K562 (cell line): ENCODE data around the gene AKT3.

Source experiments
- CLOCK ChIP-seq: fragments of 250-450 bp; sonication (Bioruptor Pico); IDR thresholded peaks from 2 replicates; pipeline ENCODE4 v1.4.0; 2020; ENCODE audit warnings: mild to moderate bottlenecking, moderate library complexity, borderline replicate concordance
- CTCF ChIP-seq, 3 experiments: IDR thresholded peaks in 2 of 3; conservative IDR thresholded peaks in 1 of 3; 2 replicates each; pipeline ENCODE4 v1.5.1; 2011 to 2012; ENCODE audit warnings: low read length in 3 of 3, mild to moderate bottlenecking in 3 of 3, control low read depth in 2 of 3, improper control_type of control experiment in 1 of 3, inconsistent platforms in 1 of 3, low read depth in 1 of 3, mixed read lengths in 1 of 3, moderate library complexity in 1 of 3; ENCODE audit not compliant: insufficient read depth in 2 of 3
- FOXA1 ChIP-seq: fragments of 450-650 bp; IDR thresholded peaks from 2 replicates; pipeline ENCODE4 v1.6.1; 2016; ENCODE audit warnings: mild to moderate bottlenecking, borderline replicate concordance
- JUND ChIP-seq, 2 experiments: IDR thresholded peaks; 2 replicates in 1 of 2; 3 replicates in 1 of 2; pipeline ENCODE4 v1.6.1; 2011; ENCODE audit warnings: borderline replicate concordance in 2 of 2, low read depth in 2 of 2, low read length in 2 of 2, improper control_type of control experiment in 1 of 2, missing biosample characterization in 1 of 2, missing genetic modification characterization in 1 of 2, missing genetic modification reagents in 1 of 2
- MAFF ChIP-seq: IDR thresholded peaks from 2 replicates; pipeline ENCODE4 v1.6.1; 2012; ENCODE audit warnings: low read length, improper control_type of control experiment
- MXI1 ChIP-seq: IDR thresholded peaks from 2 replicates; pipeline ENCODE4 v1.6.1; 2011; ENCODE audit warnings: low read depth, mild to moderate bottlenecking, improper control_type of control experiment, low read length
- ZBTB33 ChIP-seq: sonication (generic); formaldehyde crosslinking; IDR thresholded peaks from 2 replicates; pipeline ENCODE4 v1.8.1; 2023; ENCODE audit warnings: mild to moderate bottlenecking, missing genetic modification reagents
- ZNF436 ChIP-seq: fragments of 250-450, 450-650 bp; sonication (Bioruptor Pico); formaldehyde crosslinking; IDR thresholded peaks from 2 replicates; pipeline ENCODE4 v1.7.0; 2020; ENCODE audit warnings: mild to moderate bottlenecking
- TF ChIP-seq, protein P1 (sequence below): fragments of 450-650 bp; IDR thresholded peaks from 2 replicates; pipeline ENCODE4 v1.6.1; 2016
- TF ChIP-seq, protein P2 (sequence below), 2 experiments: fragments of 250-450 bp in 1 of 2; fragments of 450-650 bp in 1 of 2; sonication (Bioruptor Pico) in 1 of 2; IDR thresholded peaks; 2 replicates each; pipeline versions ENCODE4 v1.6.1 to v1.8.0; 2016 to 2021; ENCODE audit warnings: mild to moderate bottlenecking in 2 of 2, moderate library complexity in 2 of 2, missing compliant biosample characterization in 1 of 2, missing genetic modification characterization in 1 of 2
- TF ChIP-seq, protein P3 (sequence below): sonication (generic); formaldehyde crosslinking; IDR thresholded peaks from 2 replicates; pipeline ENCODE4 v1.8.1; 2023; ENCODE audit warnings: mild to moderate bottlenecking, missing genetic modification reagents

GRCh38 chr1:243443557-243443956 lies 406.5 kb downstream of the AKT3 start:
- TF ChIP-seq MXI1 (no peak), MAFF (no peak), JUND (IDR thresholded peaks at IDR 0.05; ENCODE audit: borderline replicate concordance, low read depth, low read length) (no peak), JUND (tag; IDR thresholded peaks at IDR 0.05; ENCODE audit: borderline replicate concordance, low read depth, low read length) (no peak), CLOCK (CRISPR knock-in tag) (no peak), ZBTB33 (CRISPR knock-in tag) (no peak), ZNF436 (CRISPR knock-in tag) (no peak), CTCF (IDR thresholded peaks at IDR 0.05 in 2 of 3, conservative IDR thresholded peaks at IDR 0.05 in 1 of 3; ENCODE audit: insufficient read depth in 2 of 3, low read depth in 1 of 3, low read length in 3 of 3) (no peak), FOXA1 (no peak)
- TF ChIP-seq, protein P1, sequence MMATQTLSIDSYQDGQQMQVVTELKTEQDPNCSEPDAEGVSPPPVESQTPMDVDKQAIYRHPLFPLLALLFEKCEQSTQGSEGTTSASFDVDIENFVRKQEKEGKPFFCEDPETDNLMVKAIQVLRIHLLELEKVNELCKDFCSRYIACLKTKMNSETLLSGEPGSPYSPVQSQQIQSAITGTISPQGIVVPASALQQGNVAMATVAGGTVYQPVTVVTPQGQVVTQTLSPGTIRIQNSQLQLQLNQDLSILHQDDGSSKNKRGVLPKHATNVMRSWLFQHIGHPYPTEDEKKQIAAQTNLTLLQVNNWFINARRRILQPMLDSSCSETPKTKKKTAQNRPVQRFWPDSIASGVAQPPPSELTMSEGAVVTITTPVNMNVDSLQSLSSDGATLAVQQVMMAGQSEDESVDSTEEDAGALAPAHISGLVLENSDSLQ, result no peak
- TF ChIP-seq, protein P2, sequence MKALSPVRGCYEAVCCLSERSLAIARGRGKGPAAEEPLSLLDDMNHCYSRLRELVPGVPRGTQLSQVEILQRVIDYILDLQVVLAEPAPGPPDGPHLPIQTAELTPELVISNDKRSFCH (CRISPR knock-in tag; IDR thresholded peaks at IDR 0.05), result no peak
- TF ChIP-seq, protein P2 (tag; IDR thresholded peaks at IDR 0.05), result no peak
- TF ChIP-seq, protein P3, sequence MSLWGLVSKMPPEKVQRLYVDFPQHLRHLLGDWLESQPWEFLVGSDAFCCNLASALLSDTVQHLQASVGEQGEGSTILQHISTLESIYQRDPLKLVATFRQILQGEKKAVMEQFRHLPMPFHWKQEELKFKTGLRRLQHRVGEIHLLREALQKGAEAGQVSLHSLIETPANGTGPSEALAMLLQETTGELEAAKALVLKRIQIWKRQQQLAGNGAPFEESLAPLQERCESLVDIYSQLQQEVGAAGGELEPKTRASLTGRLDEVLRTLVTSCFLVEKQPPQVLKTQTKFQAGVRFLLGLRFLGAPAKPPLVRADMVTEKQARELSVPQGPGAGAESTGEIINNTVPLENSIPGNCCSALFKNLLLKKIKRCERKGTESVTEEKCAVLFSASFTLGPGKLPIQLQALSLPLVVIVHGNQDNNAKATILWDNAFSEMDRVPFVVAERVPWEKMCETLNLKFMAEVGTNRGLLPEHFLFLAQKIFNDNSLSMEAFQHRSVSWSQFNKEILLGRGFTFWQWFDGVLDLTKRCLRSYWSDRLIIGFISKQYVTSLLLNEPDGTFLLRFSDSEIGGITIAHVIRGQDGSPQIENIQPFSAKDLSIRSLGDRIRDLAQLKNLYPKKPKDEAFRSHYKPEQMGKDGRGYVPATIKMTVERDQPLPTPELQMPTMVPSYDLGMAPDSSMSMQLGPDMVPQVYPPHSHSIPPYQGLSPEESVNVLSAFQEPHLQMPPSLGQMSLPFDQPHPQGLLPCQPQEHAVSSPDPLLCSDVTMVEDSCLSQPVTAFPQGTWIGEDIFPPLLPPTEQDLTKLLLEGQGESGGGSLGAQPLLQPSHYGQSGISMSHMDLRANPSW, result no peak
